Pons (tissue), 1 donor: Measurements from ENCODE around the gene MARK2.
A peak's percentile ranks its signal among the peaks of the same experiment; 100 is the strongest.

Source experiments
- DNase-seq: peaks from one replicate; pipeline ENCODE4 v3.0.0-alpha.2; 2016; ENCODE audit warnings: low spot score

MARK2 gene

DNA sequence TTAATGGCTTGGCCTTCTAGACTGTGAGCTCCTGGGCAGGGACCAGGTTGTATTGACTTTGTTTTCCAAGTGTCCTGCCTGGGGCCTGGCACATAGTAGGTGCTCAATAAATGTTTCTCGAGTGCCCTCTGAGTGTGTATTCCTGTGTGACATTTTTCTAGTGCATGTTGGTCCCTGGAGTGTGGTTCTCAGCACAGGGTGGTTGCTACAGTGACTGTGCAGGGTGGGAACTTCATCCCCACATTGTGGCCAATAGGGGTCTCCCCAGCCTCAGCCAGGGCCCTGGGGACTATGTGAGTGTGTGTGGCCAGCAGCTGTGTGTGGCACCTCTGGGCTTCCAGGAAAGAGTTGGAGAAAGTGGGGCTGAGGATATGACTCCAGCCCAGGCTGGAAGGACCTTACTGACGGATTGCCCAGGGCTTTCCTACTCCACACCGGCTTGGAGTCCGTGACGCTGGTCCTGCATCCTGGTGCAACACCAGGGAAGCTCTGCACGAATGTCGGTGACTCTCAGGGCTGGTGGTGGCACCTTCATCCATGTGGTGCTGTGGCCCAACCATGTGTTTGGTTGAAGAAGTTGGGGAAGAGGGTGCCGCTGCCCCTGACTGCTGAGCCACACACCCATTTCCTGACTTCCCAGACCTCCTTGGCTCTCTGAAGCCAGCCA is 9.0 kb upstream of the MARK2 start:
- no peak for DNase-seq

DNA sequence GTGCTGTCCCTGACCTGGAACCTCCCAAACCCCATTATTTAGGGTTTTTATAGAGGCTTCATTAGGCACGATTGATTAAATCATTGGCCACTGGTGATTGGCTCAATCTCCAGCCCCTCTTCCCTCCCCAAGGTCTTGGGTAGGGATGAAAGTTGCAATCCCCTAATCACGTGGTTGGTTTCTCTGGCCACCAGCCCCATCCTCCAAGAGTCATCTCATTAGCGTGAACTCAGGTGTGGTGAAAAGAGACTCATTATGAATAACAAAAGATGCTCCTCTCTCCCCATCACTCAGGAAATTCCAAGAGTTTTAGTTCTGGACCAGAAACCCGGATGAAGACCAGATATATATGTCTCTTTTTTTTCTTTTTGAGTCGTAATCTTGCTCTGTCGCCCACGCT is 7.6 kb upstream of the MARK2 start:
- DNase-seq, result no peak

DNA sequence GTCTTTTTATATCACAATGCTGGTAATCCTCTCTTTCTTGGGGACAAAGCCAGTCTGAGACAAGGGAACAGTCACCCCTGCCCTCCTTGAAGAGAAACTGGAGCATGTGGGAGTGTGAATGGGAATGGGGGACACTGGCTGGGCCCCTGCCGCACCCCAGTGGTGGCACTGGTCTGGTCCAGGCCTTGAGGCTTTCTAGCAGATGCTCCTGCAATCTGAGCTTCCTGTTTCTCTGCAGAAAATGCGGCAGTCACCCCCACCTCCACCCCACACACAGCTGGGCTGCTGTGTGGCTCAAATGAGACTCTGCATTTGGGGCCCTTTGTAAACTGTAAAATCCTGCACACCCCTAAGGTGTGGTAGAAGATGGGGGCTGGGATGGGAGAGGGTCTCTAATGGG is 6.6 kb upstream of the MARK2 start:
- DNase-seq, result no peak

GRCh38 chr11:63833048-63833447 is 5.9 kb upstream of the MARK2 start:
- no peak for DNase-seq

DNA sequence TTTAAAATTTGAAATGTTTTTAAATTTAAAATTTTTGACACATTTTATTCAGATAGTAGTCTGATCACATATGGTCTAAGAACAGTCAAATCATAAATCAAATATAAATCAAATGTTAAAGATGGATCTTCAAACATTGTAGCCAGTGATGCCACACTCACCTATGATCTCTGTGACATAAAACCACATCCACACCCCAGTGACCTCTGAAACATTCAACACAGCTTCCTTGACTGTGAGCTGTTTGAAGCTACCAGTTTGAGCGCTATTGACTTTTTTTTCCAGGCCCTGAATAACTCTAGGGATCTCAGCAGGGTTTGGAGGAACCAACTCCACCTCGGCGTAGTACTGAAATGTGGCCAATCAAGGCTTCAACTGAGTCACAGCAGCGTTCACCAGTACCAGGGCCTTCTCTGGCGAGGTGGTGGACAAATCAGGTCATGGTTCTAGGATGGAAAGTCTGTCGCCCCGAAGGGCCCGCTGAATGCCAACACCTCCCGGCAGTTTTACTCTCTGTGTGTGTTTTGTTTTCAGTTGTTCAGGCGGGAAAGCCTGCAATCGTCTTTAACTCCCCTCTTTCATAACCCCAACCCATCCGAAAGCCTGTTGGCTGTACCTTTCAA is 4.3 kb upstream of the MARK2 start:
- DNase-seq, result no peak

DNA sequence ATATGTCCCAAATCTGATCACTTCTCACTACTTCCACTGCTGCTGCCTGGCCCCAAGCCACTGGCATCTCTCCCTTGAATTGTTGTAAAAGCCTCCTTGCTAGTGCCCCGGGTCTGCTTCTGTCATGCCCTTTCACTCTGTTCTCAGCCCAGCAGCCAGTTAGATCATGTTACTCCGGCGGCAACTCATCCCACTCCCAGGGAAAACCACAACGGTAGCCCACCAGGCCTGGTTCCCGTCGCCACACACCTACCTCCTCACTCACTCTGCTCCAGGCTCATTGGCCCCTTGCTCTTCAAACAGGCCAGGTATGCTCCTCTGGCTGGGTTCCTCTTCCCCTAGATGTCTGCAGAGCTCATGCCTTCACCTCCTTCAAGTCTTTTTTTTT is 3.8 kb upstream of the MARK2 start:
- DNase-seq, result no peak

DNA sequence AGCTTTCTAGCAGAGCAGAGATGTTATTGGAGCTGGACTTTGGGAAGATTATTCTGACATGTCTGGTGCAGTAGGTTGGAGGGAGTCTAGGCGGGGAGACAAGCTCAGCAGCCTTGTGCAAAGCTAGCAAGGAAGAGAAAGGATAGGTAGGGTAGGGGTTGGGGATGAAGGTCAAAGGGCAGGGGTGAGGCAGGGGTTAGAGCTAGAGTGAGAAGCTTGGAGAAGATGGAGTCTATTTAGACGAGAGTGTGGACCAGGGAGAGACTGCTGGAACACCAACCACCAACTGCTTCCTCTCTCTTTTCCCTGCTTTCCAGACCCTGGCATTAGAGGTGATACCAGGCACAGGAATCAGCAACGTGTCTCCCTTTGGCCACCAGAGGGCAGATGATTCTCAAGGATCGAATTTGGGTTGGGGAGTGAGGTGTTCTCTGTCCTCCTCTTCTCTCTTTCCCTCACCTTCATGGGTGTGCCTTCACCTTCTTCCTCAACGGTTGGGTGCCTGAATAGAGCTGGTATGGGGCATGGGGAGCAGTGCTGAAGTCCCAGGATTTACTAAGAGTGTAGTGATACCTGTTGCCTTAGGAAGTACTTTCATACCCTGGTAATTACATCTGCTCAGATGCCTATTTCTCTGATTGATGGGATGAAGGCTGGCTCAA is 1.8 kb upstream of the MARK2 start:
- peak; percentile 87 for DNase-seq

DNA sequence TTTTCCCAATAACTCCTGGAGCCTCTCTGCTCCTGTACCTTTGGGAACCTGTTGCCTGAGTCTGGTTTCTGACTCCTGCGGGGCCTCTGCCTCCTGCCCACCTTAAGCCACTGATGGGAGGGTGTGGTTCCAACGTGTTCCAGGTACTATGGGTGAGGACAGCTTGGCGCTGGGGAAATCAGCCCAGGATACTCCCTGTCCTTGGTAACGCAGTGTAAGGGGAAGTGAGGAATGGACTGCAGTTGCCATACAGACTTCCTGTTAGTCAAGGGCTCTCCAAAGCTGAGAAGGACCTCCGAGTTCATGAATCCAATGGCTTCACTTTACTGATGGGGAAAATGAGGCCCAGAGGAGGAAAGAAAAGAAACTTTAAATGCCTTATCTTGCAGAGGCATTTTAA is 1.2 kb upstream of the MARK2 start:
- DNase-seq, result peak; percentile 37

GRCh38 chr11:63838150-63838677 is 696 bp upstream of the MARK2 start:
- DNase-seq, result no peak

GRCh38 chr11:63839508-63840355 is 822 bp downstream of the MARK2 start:
- no peak for DNase-seq

DNA sequence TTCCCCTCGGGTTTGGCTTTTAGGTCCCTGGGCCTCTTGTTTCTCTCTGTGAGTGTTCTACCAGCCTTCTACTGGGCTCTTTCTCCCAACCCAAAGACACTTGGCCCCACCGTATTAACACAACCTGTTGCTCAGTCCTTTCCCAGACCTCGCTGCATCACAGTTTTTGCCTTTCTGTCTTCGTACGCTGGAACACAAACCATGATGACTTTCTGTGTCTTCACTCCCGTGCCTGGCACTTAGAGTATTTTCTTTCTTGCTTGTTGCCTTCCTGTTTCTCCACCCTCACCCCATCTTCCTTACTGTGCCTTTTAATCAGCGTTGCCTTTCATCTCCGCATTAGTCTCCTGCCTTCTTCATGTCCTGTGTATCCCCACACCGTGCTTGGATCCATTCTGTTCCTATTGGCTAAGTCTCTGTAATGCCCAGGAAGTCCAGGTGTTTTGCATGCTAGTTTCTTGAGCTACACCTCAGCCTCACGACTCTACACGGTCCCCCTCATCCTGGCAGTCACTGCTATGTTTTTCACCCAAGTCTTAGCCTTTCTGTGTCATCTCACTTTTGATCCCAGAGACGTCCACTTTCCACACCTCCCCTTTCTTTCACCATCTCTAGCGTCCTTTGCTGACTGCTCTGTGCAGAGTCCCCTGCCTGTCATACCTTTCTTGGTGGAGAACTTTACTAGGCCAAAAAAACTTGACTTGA is 1.6 kb downstream of the MARK2 start:
- peak; percentile 42 for DNase-seq

- peak; percentile 57 for DNase-seq
These were observed 2.6 kb downstream of the MARK2 start for GRCh38 chr11:63841554-63841953.

DNA sequence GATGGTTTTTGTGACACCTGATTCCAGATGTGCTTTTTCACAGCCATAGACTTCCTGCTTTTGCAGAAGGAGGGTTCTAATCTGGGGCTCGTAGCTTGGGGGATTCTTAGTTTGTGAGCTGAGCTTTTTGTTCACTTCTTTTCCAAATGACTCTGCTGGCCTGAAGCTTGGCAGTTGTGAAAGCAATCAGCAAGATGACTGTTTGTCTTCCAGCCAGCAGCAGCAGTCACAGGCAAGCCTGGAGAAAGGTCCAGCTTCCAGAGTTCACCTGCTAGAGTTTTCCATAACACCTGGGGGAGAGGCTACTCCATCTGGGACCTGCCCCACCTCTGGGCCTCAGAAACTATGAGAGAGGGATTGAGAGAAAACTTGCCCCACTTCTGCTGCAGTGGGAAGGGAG is 4.1 kb downstream of the MARK2 start:
- peak; percentile 63 for DNase-seq

DNA sequence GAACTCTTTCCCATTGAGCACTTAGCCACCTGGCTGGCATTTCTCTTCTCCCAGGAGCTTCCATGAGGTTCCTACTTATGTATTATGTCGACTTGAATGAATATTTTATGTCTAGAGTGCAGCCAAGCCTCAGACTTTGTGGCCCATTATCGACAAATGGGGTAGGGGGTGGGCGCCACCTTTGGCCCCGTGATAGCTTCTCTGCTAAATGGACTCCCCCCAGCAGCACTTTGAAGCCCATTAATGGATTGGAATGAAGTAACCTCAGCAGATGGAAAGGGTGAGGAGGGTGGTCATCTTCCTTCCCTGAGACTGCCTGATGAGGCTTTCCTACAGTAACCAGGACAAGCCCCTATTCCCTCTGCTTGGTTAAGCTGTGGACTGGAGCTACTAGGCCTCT is 5.9 kb downstream of the MARK2 start:
- DNase-seq, result no peak

- no peak for DNase-seq
These were observed 6.4 kb downstream of the MARK2 start for GRCh38 chr11:63845303-63845702.

DNA sequence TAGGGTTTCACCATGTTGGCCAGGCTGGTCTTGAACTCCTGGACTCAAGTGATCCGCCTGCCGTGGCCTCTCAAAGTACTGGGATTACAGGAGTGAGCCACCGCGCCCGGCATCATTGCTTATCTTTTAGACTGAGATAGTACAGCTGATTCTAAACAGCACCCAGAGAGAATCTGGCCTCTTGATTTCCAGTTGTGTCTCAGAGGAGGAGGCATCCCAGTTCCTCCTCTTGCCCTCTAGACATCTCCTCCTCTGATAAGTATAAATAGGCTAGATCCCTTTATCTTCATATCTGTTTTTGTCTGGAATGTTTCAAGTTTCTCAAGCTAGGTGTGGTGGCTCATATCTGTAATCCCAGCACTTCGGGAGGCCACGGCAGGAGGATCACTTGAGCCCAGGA is 7.0 kb downstream of the MARK2 start:
- no peak for DNase-seq

GRCh38 chr11:63846897-63847296 is 8.0 kb downstream of the MARK2 start:
- no peak for DNase-seq

DNA sequence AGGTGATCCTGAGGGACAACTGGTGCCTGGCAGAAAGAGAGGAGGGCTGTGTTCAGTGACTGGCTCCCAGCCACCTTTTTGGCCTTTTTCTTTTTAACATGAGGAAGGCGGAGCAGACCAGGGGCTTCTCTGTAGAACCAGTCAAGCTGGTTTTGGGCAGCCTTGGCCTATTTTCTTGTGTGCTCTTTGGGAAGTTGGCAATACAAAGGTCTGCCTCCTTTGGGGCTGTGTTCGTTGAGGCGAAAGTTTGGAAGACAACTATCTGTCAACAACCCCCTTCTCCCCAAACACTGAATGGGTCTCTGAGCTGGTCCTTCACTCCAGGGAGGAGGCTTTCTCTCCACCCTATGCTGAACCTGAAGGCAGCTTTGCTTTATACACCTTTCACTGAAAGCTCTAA is 8.5 kb downstream of the MARK2 start:
- no peak for DNase-seq

- DNase-seq, result peak; percentile 60
These were observed 10.8 kb downstream of the MARK2 start for GRCh38 chr11:63849691-63850090.

DNA sequence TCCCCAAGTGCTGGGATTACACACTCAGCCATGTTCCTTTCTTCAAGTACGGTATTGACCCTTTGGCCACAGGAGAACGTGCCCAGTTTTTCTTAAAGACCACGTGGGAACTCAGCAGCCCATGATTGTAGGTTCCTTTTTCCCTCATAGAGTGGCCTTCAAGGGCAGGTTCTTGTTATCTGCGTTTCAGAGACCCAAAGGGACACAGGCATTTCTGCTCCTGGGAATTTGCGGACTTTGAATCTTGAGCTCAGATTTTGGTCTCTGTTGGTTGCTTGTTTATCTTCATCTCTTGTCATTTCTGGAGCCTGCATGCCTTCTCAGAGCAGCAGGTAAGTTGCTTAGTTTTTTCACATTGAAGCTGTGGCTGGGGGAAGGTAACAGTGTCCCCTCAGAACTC is 12.0 kb downstream of the MARK2 start:
- no peak for DNase-seq

DNA sequence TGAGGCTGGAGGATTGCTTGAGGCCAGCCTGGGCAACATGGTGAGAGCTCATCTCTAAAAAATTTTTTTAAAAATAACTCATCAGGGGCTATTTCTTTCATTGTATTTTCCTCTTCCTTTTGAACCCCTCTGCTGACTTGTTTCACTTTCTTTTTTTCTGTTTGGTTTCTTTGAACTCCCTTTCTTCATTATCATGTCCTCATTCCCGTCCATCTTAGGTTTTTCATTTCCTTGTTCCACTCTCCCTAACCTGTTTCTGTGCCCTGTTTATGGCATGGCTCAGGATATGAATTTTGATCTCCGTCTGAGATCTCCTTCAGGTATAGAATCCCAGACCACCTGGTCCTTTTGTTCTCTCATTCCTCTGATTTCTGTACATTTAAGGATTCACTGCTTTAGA is 12.5 kb downstream of the MARK2 start:
- DNase-seq, result no peak

DNA sequence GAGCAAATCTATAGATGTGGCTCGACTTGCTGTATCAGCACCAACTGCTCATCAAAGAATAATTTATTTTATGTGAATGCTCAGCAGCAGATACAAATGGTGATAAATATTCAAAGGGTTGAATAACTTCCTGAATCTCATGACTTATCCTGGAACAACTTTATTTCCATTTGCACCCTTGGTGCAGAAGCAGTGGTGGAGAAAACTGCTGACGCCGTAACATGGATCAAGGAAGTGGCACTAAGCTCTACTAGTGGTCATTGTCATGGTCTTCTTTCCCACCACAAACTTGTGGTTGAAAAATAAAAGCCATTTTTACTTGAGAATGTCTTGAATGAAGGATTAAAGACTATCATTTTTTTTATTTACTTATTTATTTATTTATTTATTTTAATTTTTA is 14.6 kb downstream of the MARK2 start:
- DNase-seq, result no peak
